DOHH2 (cell line): Measurements from ENCODE around the gene DHX40.

ENCODE experiments used
- H3F3A ChIP-seq: fragments of 200-600 bp; sonication (generic), shearing (Covaris generic); 2 replicates; pipeline ENCODE4 v1.6.0; 2016; ENCODE audit warnings: antibody characterized with exemption, mild to moderate bottlenecking; ENCODE audit not compliant: control insufficient read depth, insufficient read depth
- H3K27ac ChIP-seq: fragments of 200-600 bp; sonication (generic); 2 replicates; pipeline ENCODE4 v1.5.1; 2014; ENCODE audit warnings: low read depth, mild to moderate bottlenecking, low read length, moderate library complexity
- H3K27me3 ChIP-seq: fragments of 200-600 bp; sonication (generic); 2 replicates; pipeline ENCODE4 v1.6.1; 2014; ENCODE audit warnings: mild to moderate bottlenecking, low read length, mixed read lengths; ENCODE audit not compliant: control insufficient read depth
- H3K36me3 ChIP-seq: fragments of 200-600 bp; sonication (generic); 2 replicates; pipeline ENCODE4 v1.6.1; 2014; ENCODE audit warnings: mild to moderate bottlenecking, low read length, moderate library complexity, mixed read lengths; ENCODE audit not compliant: control insufficient read depth
- H3K4me1 ChIP-seq: fragments of 200-600 bp; sonication (generic); 2 replicates; pipeline ENCODE4 v1.6.1; 2014; ENCODE audit warnings: mild to moderate bottlenecking, low read length, mixed read lengths; ENCODE audit not compliant: control insufficient read depth
- H3K4me2 ChIP-seq: fragments of 200-600 bp; sonication (generic); 2 replicates; pipeline ENCODE4 v1.6.0; 2014; ENCODE audit warnings: mild to moderate bottlenecking, low read length, moderate library complexity
- H3K4me3 ChIP-seq: fragments of 200-600 bp; sonication (generic); 2 replicates; pipeline ENCODE4 v1.5.1; 2014; ENCODE audit warnings: mild to moderate bottlenecking, low read length, mixed read lengths
- H3K79me2 ChIP-seq: fragments of 200-600 bp; sonication (generic); 2 replicates; pipeline ENCODE4 v1.6.1; 2014; ENCODE audit warnings: mild to moderate bottlenecking, low read length, mixed read lengths; ENCODE audit not compliant: control insufficient read depth
- H3K9me2 ChIP-seq: fragments of 200-600 bp; sonication (generic); replicated peaks from 2 replicates; pipeline ENCODE4 v1.6.1; 2014; ENCODE audit warnings: mild to moderate bottlenecking, low read length, mixed read lengths; ENCODE audit not compliant: control insufficient read depth
- H3K9me3 ChIP-seq: fragments of 200-600 bp; sonication (generic); 2 replicates; pipeline ENCODE4 v1.6.1; 2014; ENCODE audit warnings: antibody characterized with exemption, low read length, mixed read lengths; ENCODE audit not compliant: control insufficient read depth, insufficient read depth
- H4K20me1 ChIP-seq: fragments of 200-600 bp; sonication (generic); 2 replicates; pipeline ENCODE4 v1.6.0; 2014; ENCODE audit warnings: low read depth, mild to moderate bottlenecking, antibody characterized with exemption, low read length, moderate library complexity; ENCODE audit not compliant: control insufficient read depth, insufficient read depth
- EZH2phosphoT487 ChIP-seq: fragments of 200-600 bp; sonication (generic); IDR thresholded peaks from 2 replicates; pipeline ENCODE4 v1.6.1; 2017; ENCODE audit warnings: borderline replicate concordance, mild to moderate bottlenecking, antibody characterized with exemption, low read length, moderate library complexity, mixed read lengths
- TF ChIP-seq, protein P1 (sequence below): fragments of 200-600 bp; sonication (generic); IDR thresholded peaks from one replicate; pipeline ENCODE4 v1.5.1; 2014; ENCODE audit warnings: antibody characterized with exemption, mild to moderate bottlenecking, low read depth, low read length; ENCODE audit not compliant: poor library complexity, severe bottlenecking

DHX40 gene

DNA sequence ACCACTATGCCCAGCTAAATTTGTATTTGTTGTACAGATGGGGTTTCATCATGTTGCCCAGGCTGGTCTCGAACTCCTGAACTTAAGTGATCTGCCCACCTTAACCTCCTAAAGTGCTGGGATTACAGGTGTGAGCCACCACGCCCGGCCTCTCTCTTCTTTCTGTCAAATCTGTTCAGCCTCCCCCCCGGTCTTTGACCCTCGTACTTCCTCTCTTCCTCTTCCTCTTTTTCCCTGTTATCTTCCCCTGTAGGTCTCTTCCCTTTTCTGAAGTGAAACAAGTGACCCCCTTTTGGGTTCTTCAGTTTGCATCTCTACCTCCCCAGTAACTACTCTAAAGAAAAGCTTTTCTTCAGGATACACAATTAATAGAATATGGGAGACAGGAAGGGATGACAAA lies 31.7 kb upstream of the DHX40 start:
- no peaks in the 10 kb centered on the region for H3K36me3 ChIP-seq
- H3K27ac ChIP-seq = 0 out of 2 replicates have a peak overlapping the region, but pooled peaks have one; percentile 1
- no peaks in the 10 kb centered on the region for H3K9me2 ChIP-seq
- H4K20me1 ChIP-seq = no peaks in the 10 kb centered on the region
- peaks cover 23% of the 10 kb centered on the region for H3K4me1 ChIP-seq
- peaks cover 9% of the 10 kb centered on the region for H3F3A ChIP-seq
- TF ChIP-seq, protein P1, sequence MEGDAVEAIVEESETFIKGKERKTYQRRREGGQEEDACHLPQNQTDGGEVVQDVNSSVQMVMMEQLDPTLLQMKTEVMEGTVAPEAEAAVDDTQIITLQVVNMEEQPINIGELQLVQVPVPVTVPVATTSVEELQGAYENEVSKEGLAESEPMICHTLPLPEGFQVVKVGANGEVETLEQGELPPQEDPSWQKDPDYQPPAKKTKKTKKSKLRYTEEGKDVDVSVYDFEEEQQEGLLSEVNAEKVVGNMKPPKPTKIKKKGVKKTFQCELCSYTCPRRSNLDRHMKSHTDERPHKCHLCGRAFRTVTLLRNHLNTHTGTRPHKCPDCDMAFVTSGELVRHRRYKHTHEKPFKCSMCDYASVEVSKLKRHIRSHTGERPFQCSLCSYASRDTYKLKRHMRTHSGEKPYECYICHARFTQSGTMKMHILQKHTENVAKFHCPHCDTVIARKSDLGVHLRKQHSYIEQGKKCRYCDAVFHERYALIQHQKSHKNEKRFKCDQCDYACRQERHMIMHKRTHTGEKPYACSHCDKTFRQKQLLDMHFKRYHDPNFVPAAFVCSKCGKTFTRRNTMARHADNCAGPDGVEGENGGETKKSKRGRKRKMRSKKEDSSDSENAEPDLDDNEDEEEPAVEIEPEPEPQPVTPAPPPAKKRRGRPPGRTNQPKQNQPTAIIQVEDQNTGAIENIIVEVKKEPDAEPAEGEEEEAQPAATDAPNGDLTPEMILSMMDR = no peak
- no peak for TF ChIP-seq EZH2phosphoT487
- no peaks in the 10 kb centered on the region for H3K9me3 ChIP-seq
- no peaks in the 10 kb centered on the region for H3K27me3 ChIP-seq
- H3K4me2 ChIP-seq = peak overlapping the region; percentile 10; the same call in 1 of the 2 replicates
- no peaks in the 10 kb centered on the region for H3K79me2 ChIP-seq
- H3K4me3 ChIP-seq = no peak overlapping the region

DNA sequence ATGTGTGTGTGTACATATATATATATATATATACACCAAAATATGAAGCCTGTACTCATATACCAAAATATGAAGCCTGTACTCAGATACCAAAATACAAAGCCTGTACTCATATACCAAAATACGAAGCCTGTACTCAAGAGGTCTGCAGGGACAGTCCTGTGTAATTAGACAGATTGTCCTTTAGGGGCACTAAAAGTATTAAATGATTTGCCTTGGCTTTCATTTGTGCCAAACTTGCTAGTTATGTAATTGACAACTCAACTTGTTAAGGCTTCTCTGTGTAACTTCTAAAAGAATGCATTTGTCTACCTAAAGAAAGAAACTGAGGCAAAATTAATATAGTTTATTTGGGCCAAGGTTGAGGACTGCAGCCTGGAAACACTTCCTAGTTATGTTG lies 30.8 kb upstream of the DHX40 start:
- Histone ChIP-seq H3K79me2 (no peaks in the 10 kb centered on the region), H3K4me1 (peaks cover 23% of the 10 kb centered on the region), H4K20me1 (no peaks in the 10 kb centered on the region), H3K27me3 (no peaks in the 10 kb centered on the region), H3K9me3 (no peaks in the 10 kb centered on the region), H3K27ac (no peak overlapping the region), H3K9me2 (no peaks in the 10 kb centered on the region), H3F3A (peaks cover 9% of the 10 kb centered on the region), H3K4me3 (no peak overlapping the region), H3K36me3 (no peaks in the 10 kb centered on the region), H3K4me2 (no peak overlapping the region)
- TF ChIP-seq, protein P1 = peak; percentile 38
- no peak for TF ChIP-seq EZH2phosphoT487

DNA sequence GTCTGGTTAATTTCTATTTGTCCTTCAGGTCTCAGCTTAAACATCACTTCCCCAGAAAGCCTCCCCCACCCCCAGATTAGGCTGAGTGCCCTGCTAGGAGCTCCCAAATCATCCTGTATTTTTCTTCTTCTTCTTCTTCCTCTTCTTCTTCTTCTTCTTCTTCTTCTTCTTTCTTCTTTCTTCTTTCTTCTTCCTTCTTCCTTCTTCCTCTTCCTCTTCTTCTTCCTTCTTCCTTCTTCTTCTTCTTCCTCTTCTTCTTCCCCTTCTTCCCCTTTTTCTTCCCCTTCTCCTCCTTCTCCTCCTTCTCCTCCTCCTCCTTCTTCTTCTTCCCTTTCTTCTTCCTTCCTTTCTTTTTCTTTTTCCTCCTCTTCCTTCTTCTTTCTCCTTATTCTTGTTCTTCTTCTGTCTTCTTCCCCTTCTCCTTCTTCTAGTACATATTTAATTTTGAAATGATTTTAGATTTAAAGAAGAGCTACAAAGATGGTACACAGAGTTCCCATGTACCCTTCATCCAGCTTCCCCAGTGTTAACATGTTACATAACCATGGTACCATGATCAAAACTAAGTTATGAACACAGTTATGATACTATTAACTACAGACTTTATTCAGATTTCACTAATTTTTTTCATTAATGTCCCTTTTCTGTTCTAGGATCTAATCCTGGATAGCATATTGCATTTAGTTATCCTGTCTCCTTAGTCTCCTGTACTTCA lies 27.1 kb upstream of the DHX40 start:
- Histone ChIP-seq H3K9me3 (no peaks in the 10 kb centered on the region), H3K36me3 (no peaks in the 10 kb centered on the region), H3K4me2 (no peak overlapping the region), H3K79me2 (no peaks in the 10 kb centered on the region), H3K4me3 (no peak overlapping the region), H3K4me1 (peaks cover 17% of the 10 kb centered on the region), H3F3A (peaks cover 9% of the 10 kb centered on the region), H4K20me1 (no peaks in the 10 kb centered on the region), H3K27ac (no peak overlapping the region), H3K9me2 (no peaks in the 10 kb centered on the region), H3K27me3 (0 out of 2 replicates have a peak, but pooled peaks cover 4% of the 10 kb centered on the region)
- TF ChIP-seq, protein P1 = no peak
- TF ChIP-seq EZH2phosphoT487 = no peak
